ENCODE measurements around the gene ROCK2.

- TF ChIP-seq CTCF (IDR thresholded peaks at IDR 0.05) = no peak
- no peak for TF ChIP-seq ZFX (IDR thresholded peaks at IDR 0.05; ENCODE audit: borderline replicate concordance)
Observed at GRCh38 chr2:11245322-11245721, 99.1 kb downstream of the ROCK2 start.
